GM21576 (cell line): ENCODE measurements around the gene EVL.
"Not testable (repeated sequence)": the region's sequence is repeated elsewhere in the genome, so short reads cannot be mapped to it uniquely, and the experiment has no call there.

Source experiments
- ATAC-seq: cut with Tn5 transposase; IDR thresholded peaks from one replicate; pipeline ENCODE4 v1.9.1; 2021; ENCODE audit warnings: mild to moderate bottlenecking, moderate library complexity; ENCODE audit not compliant: unreplicated experiment

The EVL gene

GRCh38 chr14:100159094-100159864 is 94.1 kb downstream of the EVL start, which contains the start of gene DEGS2:
DEGS2 (minus strand) TSS chr14:100159645; CDS start chr14:100159587, 58 bp downstream.
- ATAC-seq, result peak; percentile 45

DNA sequence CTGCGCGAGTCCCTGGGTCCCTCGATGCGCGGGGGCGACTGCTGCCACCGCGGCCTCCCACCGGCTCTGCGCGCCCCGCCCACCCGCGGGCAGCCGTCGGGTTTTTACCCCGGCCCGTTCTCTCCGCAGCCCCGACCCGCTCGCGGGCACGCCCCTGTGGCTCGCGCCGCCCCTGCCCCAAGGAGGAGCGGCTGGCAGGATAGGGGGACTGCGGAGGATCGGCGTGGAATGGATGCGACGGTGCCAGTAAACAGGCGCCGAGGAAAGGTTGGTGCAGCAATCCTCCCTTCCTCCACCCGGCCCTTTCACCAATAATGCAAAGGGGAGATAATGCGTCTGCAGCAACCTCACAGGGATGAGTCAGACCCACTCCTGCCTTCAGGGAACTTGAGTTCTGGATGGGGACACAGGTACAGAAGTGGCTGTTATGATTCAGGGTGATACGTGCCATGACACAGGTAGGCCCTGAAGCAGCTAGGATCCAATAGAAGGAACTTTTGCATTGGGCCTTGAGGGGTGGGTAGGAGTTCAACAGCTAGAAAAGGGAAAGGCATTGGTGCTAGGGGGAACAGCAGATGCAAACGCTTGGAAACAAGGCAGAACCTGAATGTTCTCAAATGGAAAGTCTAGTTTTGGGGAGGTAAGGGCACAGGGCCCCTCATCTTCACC is 94.8 kb downstream of the EVL start:
- ATAC-seq, result peak; percentile 18

DNA sequence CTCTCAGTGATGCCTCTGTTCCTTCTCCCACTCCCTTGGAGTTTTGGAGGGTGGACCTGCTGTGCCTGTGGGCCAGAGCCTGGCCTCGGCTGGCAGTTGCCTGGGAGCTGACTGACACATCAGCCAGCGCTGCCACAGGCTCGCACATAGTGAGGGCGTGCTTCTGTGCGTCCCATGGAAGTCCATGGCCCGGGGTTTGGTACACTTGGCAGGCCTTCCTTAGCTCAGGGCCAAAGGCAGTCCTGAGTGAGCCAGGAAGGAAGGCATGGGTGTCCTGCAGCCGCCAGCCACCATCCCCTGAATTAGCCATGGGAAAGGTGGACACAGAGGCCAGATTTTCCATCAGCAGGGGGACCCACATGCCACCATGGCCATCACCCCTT is 95.3 kb downstream of the EVL start:
- no peak for ATAC-seq

- ATAC-seq, result no peak
Observed at GRCh38 chr14:100165376-100165775, 100.2 kb downstream of the EVL start.

GRCh38 chr14:100165831-100166440 is 100.7 kb downstream of the EVL start:
- no peak for ATAC-seq

GRCh38 chr14:100168506-100168905 is 103.3 kb downstream of the EVL start:
- ATAC-seq, result no peak

- no peak for ATAC-seq
Observed at GRCh38 chr14:100170880-100171279, 105.7 kb downstream of the EVL start.

DNA sequence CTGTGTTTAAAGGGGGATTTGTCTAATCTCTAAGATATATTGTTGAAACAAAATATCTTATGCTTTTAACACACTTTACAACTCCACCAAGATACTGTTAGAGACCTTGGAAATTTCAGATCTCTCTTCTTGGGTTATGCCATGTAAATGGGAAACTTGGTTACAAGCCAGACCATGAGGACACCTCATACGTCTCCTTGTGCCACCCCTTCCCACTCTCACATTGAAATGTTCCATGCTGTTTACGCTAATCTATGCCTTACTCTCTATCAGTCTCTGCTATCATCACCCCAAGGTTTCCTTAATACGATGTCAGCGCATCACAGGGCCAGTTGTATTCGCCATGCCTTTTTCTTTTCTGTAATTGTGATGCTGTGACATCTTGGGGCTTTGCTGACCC is 107.6 kb downstream of the EVL start:
- ATAC-seq, result no peak

DNA sequence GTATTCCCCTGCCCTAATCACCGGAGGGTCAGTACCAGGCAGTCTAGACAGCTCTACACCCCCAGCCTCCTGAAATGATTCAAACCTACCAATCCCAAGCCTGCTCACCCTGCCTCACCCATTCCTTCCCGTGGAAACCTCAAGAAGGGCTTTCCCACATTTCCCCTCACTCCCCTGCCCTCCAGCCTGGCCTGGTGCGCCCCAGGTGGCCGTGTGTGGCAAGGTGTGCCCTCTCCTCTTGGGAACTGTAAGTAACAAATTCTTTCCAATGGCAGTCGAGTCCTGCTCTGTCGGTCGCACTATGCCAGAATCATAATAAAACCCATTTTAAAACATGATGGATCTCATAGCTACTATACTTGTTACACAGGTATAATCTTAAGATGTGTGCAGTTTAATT is 108.1 kb downstream of the EVL start:
- ATAC-seq, result no peak

- no peak for ATAC-seq
Observed at GRCh38 chr14:100176811-100177327, 111.6 kb downstream of the EVL start.

DNA sequence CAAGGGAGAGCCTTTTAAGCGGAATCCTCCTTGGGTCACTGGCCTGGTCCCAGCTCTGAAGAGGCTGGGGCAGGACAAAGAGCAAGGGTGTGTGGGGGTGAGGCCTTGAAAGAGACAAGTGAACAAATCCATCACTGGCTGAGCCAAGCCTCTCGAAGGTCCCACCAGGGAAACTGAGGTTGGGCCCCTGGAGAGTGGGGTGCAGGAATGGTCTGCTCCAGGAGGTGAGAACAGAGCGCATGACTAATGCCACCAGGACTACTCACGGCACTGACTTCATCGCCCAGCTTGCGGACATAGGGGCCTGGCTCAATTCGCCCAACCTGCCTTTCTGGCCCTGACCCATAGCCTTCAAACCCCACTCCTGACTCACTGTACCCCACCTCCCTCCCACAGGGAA is 113.5 kb downstream of the EVL start:
- no peak for ATAC-seq

- ATAC-seq, result not testable (repeated sequence)
Observed at GRCh38 chr14:100180671-100181070, 115.4 kb downstream of the EVL start.

- not testable (repeated sequence) for ATAC-seq
Observed at GRCh38 chr14:100181876-100182551, 116.8 kb downstream of the EVL start.

DNA sequence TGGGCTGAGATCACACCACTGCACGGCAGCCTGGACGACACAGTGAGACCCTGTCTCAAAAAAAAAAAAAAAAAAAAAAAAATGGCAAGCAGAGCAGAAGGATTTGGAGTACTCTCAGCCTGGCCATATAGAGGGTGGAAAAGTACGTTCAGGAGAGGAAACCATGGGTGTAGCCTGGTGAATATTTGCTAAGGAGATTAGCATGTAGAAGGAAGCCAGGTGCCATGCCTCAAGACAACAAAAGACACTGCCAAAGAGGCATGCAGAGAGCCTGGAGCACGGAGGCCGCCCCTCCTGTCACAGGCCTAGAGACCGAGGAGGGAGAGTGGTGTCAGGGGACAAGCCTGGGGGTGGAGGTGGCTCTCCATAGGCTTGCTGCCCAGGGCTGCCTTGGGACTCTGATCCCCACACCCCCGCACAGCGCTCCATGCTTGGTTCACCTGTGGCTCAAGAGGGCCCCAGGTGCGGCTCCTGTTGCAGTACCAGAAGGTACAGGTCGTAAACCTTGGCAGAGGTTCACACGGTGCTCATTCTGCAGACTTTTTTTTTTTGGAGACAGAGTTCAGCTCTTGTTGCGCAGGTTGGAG is 122.1 kb downstream of the EVL start:
- ATAC-seq, result no peak

DNA sequence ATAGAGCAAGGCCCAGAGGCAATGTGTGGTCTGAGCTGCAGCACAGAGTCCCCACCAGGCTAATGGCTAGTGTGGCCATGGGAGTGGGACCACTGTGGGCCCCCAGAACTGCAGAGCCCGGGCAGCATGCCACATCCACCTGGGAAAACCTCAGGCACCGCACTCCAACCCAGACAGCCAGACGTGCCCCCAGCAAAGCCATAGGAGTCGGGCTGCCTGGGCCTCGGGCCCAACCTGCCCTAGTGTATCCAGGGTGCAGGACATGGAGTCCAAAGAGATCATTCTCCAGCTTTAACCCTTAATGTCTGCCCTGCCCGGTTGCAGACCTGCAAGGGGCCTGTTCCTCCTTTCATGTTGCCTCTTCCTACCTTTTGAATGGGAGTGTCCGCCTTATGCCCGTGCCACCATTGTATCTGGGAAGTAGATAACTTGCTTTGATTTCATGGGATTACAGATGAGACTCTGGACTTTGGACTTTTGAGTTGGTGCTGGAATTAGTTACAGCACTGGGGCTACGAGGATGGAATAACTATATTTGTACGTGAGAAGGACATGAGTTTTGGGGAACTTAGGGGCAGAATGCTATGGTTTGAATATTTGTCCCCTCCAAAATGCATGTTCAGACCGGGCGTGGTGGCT is 123.3 kb downstream of the EVL start:
- ATAC-seq, result no peak

DNA sequence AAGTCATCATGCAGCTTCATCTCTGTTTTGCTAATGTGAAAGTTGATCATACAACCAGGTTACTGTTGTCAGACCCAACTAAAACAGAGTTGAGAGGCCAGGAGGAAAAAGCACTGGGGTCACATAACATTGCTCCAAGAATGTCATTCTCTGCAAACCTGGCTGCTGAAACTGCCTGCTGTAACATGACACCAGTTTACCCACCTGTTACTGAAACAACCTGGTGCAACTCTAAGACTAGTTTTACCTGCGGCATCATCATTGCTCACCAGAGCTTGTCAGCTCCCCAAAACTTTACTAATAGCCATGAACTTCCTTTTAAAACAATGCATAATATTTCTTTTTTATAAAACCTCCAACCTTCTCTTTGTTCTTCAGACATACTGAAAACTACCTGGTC is 124.9 kb downstream of the EVL start:
- no peak for ATAC-seq

- no peak for ATAC-seq
Observed at GRCh38 chr14:100191584-100192249, 126.5 kb downstream of the EVL start.

GRCh38 chr14:100192250-100192671 is 127.0 kb downstream of the EVL start:
- no peak for ATAC-seq

DNA sequence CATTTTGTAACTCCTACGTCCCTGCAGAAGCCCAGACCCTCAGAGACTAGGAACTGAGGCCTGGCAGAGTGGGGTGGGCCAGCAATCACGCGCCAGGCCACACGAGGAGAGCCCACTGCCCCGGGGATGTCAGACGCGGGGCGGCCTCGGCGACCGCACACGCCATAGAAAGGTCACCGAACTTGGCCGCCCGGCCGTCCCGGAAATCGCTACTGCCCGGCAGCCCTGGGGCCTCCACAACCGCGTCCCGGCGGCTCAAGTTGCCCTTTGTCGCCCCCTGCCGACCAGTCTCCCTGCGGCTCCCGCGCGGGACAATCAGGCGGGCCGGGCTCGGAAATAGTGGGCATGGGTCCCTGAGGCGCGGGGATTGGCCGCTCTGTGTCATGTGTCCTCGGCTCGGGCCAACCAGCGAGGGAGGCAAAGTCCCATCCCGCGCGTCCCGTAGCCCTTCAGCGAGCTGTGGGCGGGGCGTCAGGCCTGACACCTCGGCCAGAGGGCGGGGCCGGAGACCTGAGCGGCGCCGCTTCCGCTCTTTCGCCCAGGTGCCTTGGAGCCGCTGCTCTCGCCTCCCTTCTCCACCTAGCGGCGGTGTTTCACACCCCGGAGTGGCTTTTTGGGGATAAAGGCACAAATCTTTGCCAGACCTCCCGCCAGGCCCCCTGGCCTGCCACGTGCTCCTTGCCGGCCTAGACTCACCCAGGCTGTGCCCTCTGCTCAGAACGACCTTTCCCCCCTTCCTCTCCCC is 127.6 kb downstream of the EVL start:
- ATAC-seq, result peak; percentile 97
